Type B pancreatic cell (in vitro differentiated cells): Measurements from ENCODE around the gene SCARF2. TPM values are rescaled to one million over a fixed set of nuclear protein-coding genes. Genes with fewer than 3 reads are reported as not detected.
A peak's percentile ranks its signal among the peaks of the same experiment; 100 is the strongest.

Experiments used
- DNase-seq: peaks from one replicate; pipeline ENCODE4 v3.0.0; 2021; ENCODE audit warnings: mixed read lengths; ENCODE audit not compliant: unreplicated experiment; ENCODE audit errors: extremely low spot score
- H3K27ac Mint-ChIP-seq: 2 replicates; pipeline ENCODE4 v1.8.0; 2021; ENCODE audit warnings: mild to moderate bottlenecking, mixed read lengths
- H3K27me3 Mint-ChIP-seq: 2 replicates; pipeline ENCODE4 v1.8.0; 2021; ENCODE audit warnings: mixed read lengths
- H3K36me3 Mint-ChIP-seq: 2 replicates; pipeline ENCODE4 v1.8.0; 2021; ENCODE audit warnings: mixed read lengths
- H3K4me1 Mint-ChIP-seq: one replicate; pipeline ENCODE4 v1.8.0; 2021; ENCODE audit warnings: mixed read lengths; ENCODE audit not compliant: unreplicated experiment
- H3K4me3 Mint-ChIP-seq: 2 replicates; pipeline ENCODE4 v1.8.0; 2021; ENCODE audit warnings: mild to moderate bottlenecking, mixed read lengths
- H3K9me3 Mint-ChIP-seq: 2 replicates; pipeline ENCODE4 v1.8.0; 2021; ENCODE audit warnings: mixed read lengths
- total RNA-seq: library from RNA; stranded (reverse); gene quantifications from 2 replicates; pipeline ENCODE4 v1.2.1, GENCODE V29; 2021; ENCODE audit warnings: low replicate concordance
- TF ChIP-seq, protein P1 (sequence below): fragments of 200-600 bp; sonication (generic); conservative IDR thresholded peaks from 2 replicates; pipeline ENCODE4 v1.5.0; 2021; ENCODE audit warnings: antibody characterized with exemption, mild to moderate bottlenecking

The SCARF2 gene
- total RNA-seq, 1 donor from 2014 or later, result 21.7 TPM

DNA sequence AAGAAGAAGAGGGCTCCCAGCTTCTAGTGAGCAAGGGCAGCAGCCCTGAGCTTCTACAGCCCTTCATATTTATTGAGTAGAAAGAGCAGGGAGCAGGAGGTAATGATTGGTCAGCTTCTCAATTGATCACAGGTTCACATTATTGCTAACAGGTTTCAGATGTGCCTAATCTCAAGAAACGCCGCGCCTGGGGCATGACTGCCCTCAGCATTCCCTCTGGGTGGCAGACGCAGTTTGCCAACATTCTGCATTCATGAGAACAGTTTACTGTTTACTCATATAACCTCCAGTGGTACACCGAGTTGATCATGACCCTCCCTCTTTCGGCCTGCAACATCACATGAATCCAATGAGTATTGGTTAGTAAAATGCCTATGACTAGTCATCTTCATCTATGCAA, 48.3 kb downstream of the SCARF2 start:
- peak; percentile 10 for DNase-seq

DNA sequence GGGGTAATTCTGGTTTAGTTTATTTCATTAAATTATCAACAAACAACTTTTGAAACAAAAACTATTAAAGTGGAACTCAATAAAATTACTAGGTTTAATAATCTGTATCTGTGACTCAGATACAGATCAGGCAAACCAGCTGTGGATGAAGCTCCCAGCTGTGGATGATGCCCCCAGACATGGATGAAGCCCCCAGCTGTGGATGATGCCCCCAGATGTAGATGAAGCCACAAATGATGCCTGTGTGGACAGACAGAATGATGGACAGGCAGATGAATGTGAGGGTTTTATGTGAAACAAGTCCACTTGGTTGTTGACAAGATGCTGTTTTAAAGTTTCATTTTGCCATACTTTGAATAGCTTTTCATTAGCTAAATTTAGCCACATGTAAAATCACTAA, 49.4 kb downstream of the SCARF2 start:
- Mint-ChIP-seq H3K36me3 (no peaks in the 10 kb centered on the region), H3K27me3 (peaks cover 7% of the 10 kb centered on the region), H3K9me3 (no peaks in the 10 kb centered on the region), H3K4me1 (no peaks in the 10 kb centered on the region), H3K27ac (no peak overlapping the region), H3K4me3 (no peak overlapping the region)
- DNase-seq, result peak; percentile 8
- TF ChIP-seq, protein P1, sequence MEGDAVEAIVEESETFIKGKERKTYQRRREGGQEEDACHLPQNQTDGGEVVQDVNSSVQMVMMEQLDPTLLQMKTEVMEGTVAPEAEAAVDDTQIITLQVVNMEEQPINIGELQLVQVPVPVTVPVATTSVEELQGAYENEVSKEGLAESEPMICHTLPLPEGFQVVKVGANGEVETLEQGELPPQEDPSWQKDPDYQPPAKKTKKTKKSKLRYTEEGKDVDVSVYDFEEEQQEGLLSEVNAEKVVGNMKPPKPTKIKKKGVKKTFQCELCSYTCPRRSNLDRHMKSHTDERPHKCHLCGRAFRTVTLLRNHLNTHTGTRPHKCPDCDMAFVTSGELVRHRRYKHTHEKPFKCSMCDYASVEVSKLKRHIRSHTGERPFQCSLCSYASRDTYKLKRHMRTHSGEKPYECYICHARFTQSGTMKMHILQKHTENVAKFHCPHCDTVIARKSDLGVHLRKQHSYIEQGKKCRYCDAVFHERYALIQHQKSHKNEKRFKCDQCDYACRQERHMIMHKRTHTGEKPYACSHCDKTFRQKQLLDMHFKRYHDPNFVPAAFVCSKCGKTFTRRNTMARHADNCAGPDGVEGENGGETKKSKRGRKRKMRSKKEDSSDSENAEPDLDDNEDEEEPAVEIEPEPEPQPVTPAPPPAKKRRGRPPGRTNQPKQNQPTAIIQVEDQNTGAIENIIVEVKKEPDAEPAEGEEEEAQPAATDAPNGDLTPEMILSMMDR, result no peak

More for the DNA sequence above, 48.3 kb downstream of the SCARF2 start:
- H3K27me3 Mint-ChIP-seq, result peaks cover under 1% of the 10 kb centered on the region
- H3K4me3 Mint-ChIP-seq, result no peak overlapping the region
- H3K27ac Mint-ChIP-seq, result no peak overlapping the region
- TF ChIP-seq, protein P1, result no peak
- H3K4me1 Mint-ChIP-seq, result peaks cover 4% of the 10 kb centered on the region
- H3K9me3 Mint-ChIP-seq, result no peaks in the 10 kb centered on the region
- H3K36me3 Mint-ChIP-seq, result no peaks in the 10 kb centered on the region

DNA sequence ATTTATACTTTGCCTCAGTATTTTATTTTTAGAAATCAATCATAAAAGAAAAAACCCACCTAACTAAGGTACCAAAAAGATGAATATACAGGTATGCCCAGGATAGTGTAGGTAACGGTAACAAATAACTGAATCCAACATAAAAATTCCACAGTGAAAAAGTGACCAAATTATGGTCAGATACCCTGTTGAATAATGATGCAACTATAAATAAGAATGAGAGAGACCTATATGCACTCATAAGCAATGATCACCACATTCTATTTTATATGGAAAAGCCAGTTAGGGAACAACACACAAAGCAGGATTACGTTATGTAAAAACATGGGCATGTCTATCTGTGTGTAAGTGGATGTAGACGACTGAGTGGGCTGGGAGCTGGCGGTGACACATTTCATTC, 50.7 kb downstream of the SCARF2 start:
- TF ChIP-seq, protein P1, result no peak
- Mint-ChIP-seq H3K27me3 (peaks cover 12% of the 10 kb centered on the region), H3K9me3 (no peaks in the 10 kb centered on the region), H3K4me1 (no peaks in the 10 kb centered on the region), H3K4me3 (no peak overlapping the region), H3K36me3 (no peaks in the 10 kb centered on the region), H3K27ac (no peak overlapping the region)
- DNase-seq, result no peak

DNA sequence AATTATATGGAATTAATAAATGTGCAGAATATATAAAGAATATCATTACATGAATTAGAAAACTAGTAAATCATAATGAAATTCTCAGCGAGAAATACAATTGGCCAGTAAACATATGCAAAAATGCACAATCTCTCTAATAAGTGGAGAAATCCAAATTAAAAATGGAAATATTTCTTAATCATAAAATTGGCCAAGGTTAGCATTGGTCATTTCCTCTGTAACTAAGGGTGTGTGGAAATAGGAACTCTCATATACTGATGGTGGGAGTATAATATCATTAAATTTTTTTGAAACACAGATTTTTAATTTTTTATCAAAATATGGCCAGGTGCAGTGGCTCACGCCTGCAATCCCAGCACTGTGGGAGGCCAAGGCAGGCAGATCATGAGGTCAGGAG, 51.3 kb downstream of the SCARF2 start:
- Mint-ChIP-seq H3K36me3 (no peaks in the 10 kb centered on the region), H3K9me3 (no peaks in the 10 kb centered on the region), H3K4me3 (no peak overlapping the region), H3K4me1 (no peaks in the 10 kb centered on the region), H3K27me3 (peaks cover 12% of the 10 kb centered on the region), H3K27ac (no peak overlapping the region)
- DNase-seq, result no peak
- TF ChIP-seq, protein P1, result no peak

DNA sequence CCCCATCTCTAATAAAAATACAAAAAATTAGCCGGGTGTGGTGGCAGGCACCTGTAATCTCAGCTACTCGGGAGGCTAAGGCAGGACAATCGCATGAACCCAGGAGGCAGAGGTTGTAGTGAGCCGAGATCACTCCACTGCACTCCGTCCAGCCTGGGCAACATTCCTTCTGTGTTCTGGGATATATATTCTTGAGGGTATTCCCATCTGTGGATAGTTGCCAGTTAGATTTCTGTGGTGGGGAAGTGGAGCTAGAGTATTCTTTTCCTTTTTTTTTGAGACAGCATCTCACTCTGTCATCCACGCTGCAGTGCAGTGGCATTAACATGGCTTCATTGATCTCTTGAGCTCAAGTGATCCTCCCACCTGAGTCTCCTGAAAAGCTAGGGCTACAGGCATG, 52.8 kb downstream of the SCARF2 start:
- Mint-ChIP-seq H3K27me3 (peaks cover 12% of the 10 kb centered on the region), H3K4me1 (no peaks in the 10 kb centered on the region)
- DNase-seq, result peak; percentile 15

More for the DNA sequence above, 52.8 kb downstream of the SCARF2 start:
- TF ChIP-seq, protein P1, result no peak
- Mint-ChIP-seq H3K9me3 (no peaks in the 10 kb centered on the region), H3K36me3 (no peaks in the 10 kb centered on the region), H3K27ac (no peak overlapping the region), H3K4me3 (no peak overlapping the region)
